ENCODE results near the gene EPHB4.

The EPHB4 gene

DNA sequence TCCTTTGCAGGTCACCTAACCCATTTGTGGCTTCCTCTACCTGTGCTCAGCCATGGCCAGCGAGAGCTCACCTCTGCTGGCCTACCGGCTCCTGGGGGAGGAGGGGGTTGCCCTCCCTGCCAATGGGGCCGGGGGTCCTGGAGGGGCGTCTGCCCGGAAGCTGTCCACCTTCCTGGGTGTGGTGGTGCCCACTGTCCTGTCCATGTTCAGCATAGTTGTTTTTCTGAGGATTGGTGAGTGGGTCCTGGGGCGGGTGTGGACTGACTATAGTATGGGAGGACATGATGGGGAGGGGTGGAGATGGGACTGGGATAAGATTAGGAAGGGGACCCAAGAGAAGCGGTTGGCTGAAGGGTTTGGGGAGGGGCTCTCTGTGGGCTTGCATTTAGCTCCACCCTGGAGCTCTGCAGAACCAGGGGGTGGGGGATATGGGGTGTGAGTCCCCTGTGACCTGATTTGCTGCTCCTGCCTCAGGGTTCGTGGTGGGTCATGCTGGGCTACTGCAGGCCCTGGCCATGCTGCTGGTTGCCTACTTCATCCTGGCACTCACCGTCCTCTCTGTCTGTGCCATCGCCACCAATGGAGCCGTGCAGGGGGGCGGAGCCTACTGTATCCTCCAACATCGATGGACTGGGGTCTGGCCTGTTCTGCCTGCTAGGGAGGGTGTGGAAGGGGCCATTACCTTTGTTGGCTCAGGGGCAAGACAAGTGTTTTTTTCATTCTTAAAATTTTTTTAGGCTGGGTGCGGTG lies 27.0 kb upstream of the EPHB4 start:
- DNase-seq = no peak

DNA sequence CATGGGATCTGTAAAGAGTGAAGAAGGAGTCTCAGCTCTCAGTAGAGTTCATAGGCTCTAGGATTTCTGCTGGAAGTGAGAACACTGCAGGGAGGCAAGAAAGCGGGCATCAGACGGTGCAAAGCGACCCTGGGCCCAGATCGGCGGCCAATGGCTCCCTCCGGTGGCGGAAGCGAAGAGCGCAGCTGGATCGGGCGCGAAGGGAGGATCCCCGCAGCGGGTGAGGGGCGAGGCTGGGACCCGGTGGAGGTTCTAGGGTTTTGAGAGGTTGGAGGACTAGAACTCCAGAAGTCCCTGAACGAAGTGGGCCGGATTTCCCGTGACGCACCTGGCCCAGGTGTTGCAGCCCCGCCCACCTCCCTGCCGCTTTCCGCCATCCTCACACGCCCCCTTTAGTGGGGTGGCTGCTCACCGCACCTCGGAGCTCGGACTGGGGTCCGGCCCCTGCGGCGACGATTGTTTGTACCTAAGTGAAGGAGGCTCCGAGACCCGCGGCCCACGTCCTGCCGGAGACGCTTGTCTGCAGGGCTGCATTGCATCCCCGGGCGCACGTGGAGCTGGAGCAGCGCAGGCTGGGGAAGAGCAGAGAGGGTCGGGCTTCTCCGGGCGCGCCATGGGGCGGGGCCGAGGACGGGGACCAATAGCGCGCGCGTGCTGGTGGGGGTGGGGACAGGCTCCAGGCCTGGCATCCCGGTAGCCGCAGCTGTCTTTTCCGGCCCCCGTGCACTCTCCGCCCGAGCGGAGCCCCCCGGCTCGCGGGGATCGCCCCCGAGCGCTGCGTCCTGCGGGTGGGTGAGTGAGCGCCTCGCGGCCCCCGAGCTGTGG lies 24.9 kb upstream of the EPHB4 start, which contains the start of gene SLC12A9:
Gene SLC12A9 (plus strand): TSS at position 666 of the 825 bp plus-strand sequence. CDS start 1,485 bp downstream, outside the sequence.
- DNase-seq = peak; percentile 89 to 91

DNA sequence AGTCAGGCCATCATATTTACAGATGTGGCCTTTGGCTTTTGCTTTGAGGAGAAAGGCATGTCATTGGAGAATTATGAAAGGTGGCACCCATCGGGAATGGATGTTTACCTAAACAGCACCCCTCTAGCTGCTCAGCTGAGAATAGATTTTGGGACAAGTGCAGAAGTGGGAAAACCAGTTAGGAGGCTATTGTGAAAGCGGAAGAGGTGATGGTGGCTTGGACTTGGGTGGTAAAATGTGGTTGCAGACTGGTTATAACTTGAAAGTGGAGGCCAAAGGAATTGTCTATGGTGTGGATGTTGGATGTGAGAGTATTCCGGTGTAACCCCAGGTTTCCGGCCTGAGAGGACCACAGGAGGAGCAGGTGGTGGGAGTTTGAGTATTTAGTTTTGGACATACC lies 20.0 kb upstream of the EPHB4 start:
- DNase-seq = no peak

DNA sequence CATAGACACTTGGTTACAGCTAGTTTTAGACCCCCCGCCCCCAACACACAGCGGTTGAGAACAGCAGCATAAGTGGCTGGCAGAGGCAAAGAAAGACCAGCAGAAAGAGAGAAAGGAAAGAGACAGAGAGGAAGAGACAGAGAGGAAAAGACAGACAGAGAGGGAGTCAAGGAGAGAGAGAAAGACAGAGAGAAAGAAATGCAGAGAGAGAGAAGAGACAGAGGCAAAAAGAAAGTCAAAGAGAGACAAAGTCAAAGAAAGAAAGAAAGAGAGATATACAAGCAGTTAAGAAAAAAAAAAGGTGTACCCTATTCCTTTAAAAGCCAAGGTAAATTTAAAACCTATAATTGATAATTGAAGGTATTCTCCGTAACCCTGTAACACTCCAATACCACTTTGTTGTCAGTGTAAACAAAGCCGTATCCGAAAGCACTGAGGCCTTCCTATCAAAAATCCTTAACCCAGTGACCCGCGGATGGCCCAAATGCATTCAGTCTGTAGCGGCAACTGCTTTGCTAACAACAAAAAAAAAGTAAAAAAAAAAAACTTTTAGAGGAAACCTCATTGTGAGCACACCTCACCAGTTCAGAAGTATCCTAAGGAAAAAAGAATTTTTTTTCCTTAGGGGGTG lies 13.3 kb upstream of the EPHB4 start:
- DNase-seq = no peak

DNA sequence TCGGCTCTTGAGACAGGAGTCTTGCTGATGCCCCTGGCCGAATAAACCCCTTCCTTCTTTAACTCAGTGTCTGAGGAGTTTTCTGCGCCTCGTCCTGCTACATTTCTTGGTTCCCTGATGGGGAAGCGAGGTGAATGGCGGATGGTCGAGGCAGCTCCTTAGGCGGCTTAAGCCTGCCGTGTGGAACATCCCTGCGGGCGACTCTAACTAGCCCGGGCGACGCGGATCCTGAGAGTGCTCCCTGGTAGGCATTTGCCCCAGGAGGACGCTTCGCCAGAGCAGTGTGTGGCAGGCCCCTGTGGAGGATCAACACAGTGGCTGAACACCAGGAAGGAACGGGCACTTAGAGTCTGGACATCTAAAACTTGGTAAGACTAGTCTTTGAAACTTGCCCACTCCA lies 12.0 kb upstream of the EPHB4 start:
- DNase-seq = no peak

DNA sequence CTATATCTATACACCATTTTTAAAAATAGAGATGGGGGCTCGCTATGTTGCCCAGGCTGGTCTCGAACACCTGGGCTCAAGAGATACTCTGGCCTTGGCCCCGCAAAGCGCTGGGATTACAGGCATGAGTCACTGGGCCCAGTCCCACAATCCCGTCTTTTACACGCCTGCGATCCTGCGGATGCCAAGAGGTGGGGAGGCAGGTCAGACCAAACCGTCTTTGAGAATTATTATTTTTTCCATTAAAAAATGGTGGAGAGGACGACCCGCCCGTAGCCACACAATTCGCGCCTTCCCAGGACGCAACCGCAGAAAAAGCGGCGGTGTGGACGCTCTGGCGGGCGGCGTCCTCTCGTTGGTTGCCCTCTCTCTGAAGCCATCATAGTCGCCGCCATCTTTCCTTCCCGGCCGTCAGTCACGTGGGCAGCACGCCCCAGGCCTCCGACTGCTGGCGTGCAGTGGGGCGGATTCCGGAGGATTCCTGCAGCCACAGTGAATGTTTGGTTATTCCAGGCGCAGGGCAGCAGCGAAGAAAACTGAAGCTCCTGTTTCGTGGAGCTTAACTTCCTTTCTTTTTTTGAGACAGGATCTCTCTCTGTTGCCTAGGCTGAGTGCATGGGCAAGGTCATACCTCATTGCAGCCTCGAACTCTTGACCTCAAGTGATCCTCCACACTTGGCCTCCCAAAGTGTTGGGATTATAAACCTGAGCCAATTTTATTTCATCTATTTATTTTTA lies 9.9 kb upstream of the EPHB4 start:
- peak; percentile 83 for DNase-seq

DNA sequence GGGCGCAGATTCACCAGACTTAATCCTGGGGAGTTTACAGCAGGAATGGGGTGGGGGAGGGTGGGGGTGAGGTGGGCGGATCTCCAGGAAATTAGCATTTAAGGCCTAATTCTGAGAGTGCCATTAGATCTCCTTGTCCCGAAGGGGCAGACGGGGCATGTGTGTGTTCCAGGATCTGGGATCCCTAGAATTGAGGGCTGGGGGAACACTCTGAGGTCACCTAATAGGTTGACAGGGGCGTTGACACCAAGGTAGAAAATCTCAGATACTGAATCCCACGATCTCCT lies 9.4 kb upstream of the EPHB4 start:
- no peak for DNase-seq

DNA sequence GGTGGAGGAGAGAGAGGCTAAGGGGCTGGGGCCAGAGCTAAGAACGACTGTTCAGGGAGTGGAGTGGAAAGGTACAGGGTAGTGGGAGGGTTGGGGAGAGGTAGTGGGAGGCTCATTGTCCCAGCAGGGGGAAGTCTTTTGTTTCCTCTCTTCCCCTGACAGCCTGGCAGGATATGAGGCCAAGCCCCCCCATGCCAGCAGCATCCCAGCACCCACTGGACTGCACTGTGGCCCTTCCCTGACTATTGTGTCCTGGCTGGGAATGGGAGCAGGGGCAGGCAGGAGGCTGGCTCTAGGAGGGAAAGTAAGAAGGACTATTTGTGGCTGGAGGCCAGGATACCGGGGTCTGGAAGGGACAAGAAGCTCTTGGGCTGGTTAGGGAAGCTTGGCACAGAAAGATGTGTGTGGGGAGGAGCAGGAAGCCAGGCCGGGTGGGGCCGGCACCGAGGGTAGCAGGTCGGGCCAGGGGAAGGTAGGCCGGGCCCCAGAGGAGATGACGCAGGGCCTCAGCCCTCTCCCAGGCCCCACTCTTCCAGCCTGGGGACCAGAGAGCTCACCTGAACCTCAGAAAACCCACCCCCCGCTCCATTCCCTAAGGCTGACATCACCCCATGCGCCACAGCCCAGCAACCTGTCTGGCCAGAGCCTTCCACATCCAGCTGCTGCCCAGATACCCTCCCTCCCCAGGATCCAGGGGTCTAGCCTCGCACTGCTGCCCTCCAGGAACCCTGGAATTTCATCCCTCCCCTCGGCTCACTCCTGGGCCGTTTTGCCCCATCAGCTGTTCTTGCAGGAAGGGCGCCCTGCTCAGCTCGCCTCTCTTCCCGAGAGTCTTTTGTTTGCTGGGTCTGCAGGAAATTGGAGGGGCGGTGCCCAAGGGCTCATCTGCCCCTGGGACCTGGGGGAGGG lies 8.8 kb upstream of the EPHB4 start:
- DNase-seq = no peak

DNA sequence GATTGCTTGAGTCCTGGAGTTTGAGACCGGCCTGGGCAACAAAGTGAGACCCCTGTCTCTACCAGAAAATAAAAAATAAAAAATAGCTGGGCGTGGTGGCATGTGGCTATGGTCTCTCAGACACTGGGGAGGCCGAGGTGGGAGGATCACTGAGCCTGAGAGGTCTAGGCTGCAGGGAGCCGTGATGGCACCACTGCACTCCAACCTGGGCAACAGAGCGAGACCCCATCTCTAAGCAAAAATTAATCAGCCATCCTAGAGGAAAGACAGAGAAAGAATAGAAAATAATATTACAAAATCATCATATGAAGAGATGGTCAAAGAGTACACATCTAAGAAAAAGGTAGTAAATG lies 4.9 kb upstream of the EPHB4 start:
- no peak for DNase-seq

DNA sequence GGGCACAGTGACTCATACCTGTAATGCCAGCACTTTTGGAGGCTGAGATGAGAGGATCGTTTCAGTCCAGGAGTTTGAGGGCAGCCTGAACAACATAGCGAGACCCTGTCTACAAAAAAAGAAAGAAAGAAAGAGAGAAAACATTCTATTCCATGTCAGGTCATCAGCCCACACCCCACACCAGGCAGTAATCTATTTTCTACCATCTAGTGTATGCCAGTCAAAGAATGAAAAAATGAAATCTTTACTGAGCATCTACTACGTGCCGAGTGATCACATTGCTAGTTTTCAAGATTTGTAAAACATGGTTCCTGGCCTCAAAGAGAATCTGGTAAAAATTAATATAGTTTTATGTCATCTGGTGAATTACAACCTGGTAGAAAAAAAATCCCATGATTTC lies 3.1 kb upstream of the EPHB4 start:
- DNase-seq = no peak

DNA sequence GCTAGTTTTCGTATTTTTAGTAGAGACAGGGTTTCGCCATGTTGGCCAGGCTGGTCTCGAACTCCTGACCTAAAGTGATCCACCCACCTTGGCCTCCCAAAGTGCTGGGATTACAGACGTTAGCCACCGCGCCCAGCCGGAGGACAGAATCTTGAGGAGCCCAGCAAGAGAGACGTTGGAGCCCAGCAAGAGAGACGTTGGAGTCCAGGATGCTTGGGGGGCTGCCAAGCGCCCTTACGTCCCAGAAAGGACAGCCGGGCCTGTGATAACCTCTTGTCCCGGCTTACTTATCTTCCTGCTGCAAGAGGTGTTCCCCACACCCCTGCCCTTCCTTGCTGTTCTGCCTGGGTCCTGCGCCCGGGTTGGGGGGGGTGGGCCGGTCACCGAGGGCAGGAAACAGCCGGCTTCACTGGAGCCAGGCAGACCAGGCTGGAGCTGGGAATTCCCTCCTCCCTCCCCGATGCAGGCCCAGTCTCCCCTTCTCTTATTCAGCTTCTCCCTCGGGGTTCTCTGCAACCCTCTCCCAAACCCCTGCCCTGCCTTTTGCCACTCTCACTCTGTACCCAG lies 1.9 kb upstream of the EPHB4 start:
- DNase-seq = no peak

DNA sequence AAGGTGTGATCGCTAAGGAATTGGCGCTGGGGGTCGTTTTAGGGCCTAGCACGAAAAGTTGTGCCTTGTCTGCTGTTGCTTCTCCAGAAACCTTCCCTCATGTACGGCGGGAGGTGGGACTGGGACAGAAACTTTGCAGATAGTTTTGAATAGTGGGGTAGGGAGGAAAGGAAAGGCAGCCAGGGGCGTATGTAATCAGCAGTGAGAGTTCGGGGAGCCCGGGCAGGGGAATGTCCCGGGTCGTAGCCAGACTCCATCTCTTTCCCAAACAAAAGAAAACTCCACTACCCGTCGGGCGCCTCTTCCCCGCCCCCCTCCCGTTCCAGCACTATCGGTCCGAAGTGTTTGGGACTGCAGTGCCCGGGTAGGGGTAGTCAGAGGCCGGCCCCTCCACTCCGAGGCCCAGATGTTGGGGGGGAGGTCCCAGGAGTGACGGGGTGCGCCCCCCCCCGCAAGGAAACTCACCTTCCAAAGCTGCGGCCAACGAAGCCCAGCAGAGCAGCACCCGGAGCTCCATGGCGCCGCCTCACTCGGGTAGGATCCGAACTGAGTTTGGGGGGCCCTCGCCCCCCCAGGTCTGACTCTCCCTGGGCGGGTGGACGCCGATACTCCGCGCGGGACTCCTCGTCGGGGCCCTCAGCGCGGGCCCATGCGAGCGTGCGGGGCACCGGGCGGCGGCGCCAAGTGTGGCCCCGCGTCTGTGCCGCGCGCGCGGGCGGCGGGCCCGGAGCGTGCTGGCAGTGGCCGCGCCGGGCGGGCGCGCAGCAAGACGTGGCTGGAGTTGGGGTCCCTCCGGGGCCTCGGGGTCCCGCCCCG lies 601 bp downstream of the EPHB4 start:
- DNase-seq = peak in 1 of 2 donors; percentile 10

DNA sequence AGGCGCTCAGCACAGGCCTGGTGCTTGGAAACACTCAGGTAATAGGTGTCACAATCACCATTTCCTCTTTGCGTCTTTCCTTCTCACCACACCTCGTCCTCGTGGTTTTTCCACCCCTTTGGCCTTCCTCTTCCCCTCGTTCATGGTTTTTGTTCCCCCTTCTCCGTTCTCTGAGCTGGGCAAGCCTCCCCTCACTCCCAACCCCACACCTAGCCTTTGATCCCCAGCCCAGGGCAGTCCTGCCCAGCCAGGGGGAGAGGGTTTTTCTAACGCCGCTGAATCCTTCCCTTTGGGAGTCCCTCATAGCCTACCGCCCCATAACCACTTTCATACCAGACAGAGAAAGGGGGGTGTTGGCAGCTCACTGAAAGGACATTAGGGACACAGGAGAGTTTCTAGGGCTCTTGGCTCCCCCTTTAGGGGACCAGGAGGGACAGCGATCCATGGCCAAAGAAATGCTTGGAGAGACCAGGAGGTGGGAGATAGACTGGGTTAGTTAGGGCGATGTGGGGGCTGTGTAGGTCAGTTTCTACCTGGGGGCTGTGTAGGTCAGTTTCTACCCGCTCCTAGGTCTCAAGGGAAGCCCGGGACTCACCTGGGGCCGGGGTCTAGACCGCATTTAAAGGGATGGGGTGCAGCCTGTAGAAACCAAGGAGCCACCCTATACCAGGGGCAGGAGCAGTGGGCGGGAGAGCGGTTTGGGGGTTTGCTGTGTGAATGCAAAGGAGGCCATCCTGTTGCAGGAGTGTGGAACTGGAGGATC lies 1.4 kb downstream of the EPHB4 start:
- no peak for DNase-seq

DNA sequence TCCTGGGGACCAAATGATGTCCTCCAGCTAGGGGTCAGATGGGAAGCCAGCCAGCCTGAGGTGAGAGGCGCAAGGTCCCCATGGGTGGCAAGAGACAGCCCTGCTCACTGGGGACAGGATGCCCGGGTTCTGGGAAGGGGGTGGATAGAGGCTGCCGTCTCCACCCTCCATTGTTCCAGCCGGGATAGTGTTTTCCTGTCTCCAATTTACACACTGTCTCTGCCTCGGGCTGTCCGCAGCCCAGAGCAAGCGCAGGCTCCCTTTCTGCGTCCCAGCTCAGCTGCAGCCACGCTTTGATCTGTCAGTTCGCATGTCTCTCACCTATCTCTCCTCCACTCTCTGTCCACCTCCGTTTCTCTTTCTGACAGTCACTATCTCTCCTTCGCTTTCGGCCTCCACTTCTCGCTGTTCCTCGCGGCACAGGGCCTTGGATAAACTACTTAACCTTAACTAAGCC lies 2.1 kb downstream of the EPHB4 start:
- DNase-seq = no peak

DNA sequence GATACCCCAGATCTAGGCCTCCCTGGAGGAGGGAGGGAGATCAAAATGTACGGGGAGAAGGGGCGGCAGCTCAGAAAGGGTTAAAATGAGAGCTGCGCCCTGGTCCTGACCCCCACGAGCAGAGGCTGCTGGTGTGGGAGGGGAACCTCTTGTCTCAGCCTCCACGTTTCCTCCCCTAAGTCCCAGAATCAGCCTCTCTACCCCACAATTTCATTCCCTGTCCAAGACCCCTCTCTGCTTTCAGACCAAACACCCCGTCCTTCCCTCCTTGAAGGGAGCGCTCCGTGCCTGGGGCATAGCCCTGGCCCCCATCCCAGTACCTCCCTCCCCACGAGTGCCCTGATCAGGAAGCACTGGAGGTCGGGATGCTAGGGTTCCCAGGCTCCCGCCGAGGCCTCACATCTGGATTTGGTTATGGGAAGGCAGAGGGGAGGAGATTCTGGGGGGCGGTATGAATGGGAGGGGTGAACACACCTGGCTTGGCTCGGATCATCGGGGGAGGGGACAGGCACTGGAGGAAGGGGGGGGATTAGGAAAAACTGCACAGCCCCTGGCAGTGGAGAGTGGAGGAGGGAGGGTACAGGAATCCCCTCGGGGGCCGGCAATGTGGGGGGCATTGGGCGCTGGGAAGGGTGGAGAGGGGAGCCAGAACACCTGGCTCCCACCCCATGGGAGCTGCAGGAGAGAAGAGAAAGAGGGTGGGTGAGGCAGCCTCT lies 2.7 kb downstream of the EPHB4 start:
- DNase-seq = no peak

DNA sequence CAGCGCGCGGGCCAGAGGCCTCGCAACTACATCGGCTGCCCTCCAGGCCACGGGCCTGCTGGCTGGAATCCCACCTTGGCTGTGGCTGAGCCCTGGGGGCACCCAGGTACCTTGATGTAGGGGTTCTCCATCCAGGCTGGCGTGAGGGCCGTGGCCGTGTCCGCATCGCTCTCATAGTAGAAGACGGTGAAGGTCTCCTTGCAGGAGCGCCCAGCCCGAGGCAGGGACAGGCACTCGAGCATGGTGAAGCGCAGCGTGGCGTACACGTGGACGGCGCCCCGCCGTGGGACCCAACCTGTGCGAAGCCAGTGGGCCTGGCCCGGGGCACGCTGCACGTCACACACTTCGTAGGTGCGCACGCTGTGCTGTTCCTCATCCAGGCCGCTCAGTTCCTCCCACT lies 3.8 kb downstream of the EPHB4 start:
- DNase-seq = no peak

DNA sequence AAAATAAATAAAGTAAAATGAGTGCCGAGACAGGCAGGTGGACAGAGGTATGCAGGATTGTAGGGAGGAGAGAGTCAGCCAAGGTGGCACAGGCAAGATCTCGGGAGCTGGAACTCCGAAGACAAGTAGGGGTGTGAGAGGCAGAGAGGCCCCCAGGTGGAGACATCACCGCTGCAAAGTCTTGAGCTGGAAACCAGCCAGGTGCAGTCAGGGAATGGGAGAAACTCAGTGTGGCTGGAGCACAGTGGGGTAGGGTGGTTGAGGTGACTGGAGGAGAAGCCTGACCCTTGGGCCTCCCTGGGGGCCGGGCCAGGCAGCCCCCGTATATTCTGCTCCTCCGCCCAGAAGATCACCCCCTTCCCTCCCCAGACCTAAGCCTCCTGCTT lies 4.2 kb downstream of the EPHB4 start:
- DNase-seq = no peak

DNA sequence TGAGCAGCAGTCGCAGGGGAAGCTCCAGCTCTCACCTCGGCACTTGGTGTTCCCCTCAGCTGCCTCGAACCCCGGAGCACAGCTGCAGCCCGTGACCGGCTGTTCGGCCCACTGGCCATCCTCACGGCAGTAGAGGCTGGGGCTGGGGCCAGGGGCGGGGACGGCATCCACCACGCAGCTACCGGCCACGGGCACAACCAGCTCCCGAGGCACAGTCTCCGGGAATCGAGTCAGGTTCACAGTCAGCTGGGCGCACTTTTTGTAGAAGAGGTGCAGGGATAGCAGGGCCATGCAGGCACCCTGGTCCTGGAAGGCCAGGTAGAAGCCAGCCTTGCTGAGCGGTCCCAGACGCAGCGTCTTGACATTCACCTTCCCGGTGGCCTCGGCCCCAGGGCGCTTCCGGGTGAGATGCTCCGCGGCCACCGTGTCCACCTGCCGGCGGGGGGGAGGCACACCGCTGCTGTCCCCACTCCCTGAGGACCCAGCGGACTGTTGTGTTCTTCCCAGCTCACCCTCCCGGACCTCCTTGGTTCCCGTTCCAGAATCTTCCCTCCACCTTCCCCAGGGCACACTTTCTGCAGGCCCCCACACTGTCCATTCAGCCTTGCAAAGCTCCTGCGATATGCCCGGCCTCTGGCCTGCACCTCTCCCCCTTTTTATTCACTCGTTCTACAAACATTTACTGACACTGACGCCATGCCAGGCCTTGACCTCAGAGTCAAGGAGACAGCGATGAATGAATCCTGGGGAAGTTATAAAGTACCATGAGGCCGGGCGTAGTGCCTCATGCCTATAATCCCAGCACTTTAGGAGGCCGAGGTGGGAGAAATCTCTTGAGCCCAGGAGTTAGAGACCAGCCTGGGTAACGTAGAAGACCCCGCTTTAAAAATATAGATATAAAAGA lies 4.8 kb downstream of the EPHB4 start:
- no peak for DNase-seq

Data from stimulated activated CD4-positive, alpha-beta T cell treated with anti-CD3 and anti-CD28 coated beads, Interleukin-2, amount 100 ng/mL, for 24 hours (primary cell).